Measurements from ENCODE around the gene TAF3.

DNA sequence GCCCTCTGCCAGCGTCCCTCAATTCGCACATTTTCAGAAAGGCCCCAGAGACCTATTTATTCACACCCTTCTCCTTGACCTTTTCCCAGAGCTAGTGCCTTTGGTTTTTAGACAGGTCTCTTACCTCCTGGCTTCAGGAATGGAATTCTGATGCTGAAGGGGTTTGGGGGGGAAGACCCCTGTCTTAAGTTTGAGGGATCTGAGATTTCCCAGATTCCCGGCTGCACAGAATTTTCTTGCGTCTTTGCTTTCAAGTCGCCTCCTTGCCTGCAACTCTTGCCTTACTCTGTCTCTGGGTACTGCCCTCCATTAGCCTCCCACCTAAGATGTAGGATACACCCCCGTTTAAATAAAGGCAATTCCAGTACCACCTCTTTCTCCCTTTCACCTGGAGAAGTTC is 238.1 kb downstream of the TAF3 start:
- TF ChIP-seq POLR2AphosphoS5 (IDR thresholded peaks at IDR 0.05) (no peak), POLR2A (IDR thresholded peaks at IDR 0.05) (no peak), EP300 (IDR thresholded peaks at IDR 0.05) (no peak)
- TF ChIP-seq, protein P1, sequence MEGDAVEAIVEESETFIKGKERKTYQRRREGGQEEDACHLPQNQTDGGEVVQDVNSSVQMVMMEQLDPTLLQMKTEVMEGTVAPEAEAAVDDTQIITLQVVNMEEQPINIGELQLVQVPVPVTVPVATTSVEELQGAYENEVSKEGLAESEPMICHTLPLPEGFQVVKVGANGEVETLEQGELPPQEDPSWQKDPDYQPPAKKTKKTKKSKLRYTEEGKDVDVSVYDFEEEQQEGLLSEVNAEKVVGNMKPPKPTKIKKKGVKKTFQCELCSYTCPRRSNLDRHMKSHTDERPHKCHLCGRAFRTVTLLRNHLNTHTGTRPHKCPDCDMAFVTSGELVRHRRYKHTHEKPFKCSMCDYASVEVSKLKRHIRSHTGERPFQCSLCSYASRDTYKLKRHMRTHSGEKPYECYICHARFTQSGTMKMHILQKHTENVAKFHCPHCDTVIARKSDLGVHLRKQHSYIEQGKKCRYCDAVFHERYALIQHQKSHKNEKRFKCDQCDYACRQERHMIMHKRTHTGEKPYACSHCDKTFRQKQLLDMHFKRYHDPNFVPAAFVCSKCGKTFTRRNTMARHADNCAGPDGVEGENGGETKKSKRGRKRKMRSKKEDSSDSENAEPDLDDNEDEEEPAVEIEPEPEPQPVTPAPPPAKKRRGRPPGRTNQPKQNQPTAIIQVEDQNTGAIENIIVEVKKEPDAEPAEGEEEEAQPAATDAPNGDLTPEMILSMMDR (IDR thresholded peaks at IDR 0.05): no peak

Measured in stomach (tissue), 4 donors.